ENCODE measurements around the gene MCU.

DNA sequence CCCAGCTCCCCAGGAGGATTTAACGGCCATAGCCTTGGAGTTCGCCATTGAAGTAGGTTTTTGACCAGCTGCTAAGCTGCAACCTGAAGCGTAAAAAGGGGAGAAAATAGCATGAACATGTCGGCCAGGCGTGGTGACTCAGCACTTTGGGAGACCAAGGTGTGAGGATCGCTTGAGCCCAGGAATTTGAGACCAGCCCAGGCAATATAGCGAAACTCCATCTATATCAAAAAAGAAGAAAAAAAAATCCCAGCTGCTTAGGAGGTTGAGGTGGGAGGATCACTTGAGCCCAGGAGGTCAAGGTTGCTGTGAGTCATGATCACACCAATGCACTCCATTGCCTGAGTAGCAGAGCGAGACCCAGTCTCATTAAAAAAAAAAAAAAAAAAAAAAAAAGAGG, 32.2 kb upstream of the MCU start:
- no peak for TF ChIP-seq KDM5A (IDR thresholded peaks at IDR 0.05; ENCODE audit: low read length)
- no peak for TF ChIP-seq TAF1 (IDR thresholded peaks at IDR 0.05; ENCODE audit: low read depth, low read length)
- TF ChIP-seq RAD21 (IDR thresholded peaks at IDR 0.05 in 1 of 2, conservative IDR thresholded peaks at IDR 0.05 in 1 of 2; ENCODE audit: low read depth in 2 of 2, low read length in 2 of 2): no peak
- TF ChIP-seq, protein P1, sequence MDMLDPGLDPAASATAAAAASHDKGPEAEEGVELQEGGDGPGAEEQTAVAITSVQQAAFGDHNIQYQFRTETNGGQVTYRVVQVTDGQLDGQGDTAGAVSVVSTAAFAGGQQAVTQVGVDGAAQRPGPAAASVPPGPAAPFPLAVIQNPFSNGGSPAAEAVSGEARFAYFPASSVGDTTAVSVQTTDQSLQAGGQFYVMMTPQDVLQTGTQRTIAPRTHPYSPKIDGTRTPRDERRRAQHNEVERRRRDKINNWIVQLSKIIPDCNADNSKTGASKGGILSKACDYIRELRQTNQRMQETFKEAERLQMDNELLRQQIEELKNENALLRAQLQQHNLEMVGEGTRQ (IDR thresholded peaks at IDR 0.05; ENCODE audit: low read length): no peak
- TF ChIP-seq FOSL1 (IDR thresholded peaks at IDR 0.05; ENCODE audit: insufficient read depth, low read depth, low read length): no peak
- TF ChIP-seq GABPA (IDR thresholded peaks at IDR 0.05; ENCODE audit: borderline replicate concordance, insufficient read depth, low read length): no peak
- no peak for TF ChIP-seq JUN (IDR thresholded peaks at IDR 0.05; ENCODE audit: low read depth, low read length)
- TF ChIP-seq POLR2AphosphoS5 (IDR thresholded peaks at IDR 0.05; ENCODE audit: low read depth, low read length): no peak
- TF ChIP-seq, protein P2, sequence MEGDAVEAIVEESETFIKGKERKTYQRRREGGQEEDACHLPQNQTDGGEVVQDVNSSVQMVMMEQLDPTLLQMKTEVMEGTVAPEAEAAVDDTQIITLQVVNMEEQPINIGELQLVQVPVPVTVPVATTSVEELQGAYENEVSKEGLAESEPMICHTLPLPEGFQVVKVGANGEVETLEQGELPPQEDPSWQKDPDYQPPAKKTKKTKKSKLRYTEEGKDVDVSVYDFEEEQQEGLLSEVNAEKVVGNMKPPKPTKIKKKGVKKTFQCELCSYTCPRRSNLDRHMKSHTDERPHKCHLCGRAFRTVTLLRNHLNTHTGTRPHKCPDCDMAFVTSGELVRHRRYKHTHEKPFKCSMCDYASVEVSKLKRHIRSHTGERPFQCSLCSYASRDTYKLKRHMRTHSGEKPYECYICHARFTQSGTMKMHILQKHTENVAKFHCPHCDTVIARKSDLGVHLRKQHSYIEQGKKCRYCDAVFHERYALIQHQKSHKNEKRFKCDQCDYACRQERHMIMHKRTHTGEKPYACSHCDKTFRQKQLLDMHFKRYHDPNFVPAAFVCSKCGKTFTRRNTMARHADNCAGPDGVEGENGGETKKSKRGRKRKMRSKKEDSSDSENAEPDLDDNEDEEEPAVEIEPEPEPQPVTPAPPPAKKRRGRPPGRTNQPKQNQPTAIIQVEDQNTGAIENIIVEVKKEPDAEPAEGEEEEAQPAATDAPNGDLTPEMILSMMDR (IDR thresholded peaks at IDR 0.05; ENCODE audit: control extremely low read depth in 1 of 3, insufficient read depth in 1 of 3, low read depth in 1 of 3, low read length in 3 of 3): no peak
- TF ChIP-seq CREB1 (IDR thresholded peaks at IDR 0.05): no peak
- no peak for TF ChIP-seq RXRA (IDR thresholded peaks at IDR 0.05; ENCODE audit: insufficient read depth, low read depth, low read length)
